Measurements from ENCODE around the gene GID8. TPM values are rescaled to one million over a fixed set of nuclear protein-coding genes. Genes with fewer than 3 reads are reported as not detected.
"Not testable (repeated sequence)": the region's sequence is repeated elsewhere in the genome, so short reads cannot be mapped to it uniquely, and the experiment has no call there.

The GID8 gene
- total RNA-seq, 1 donor from 2014 or later: 55.8 TPM

GRCh38 chr20:62920039-62920645, 17.8 kb upstream of the GID8 start:
- peak overlapping the region; percentile 67 for H3K4me3 Mint-ChIP-seq
- H3K36me3 Mint-ChIP-seq: peaks cover under 1% of the 10 kb centered on the region
- peaks cover 70% of the 10 kb centered on the region for H3K4me1 Mint-ChIP-seq (ENCODE audit: unreplicated experiment)
- H3K27me3 Mint-ChIP-seq: no peaks in the 10 kb centered on the region
- H3K27ac Mint-ChIP-seq: peak overlapping the region; percentile 57
- DNase-seq (ENCODE audit: extremely low spot score, unreplicated experiment): no peak
- H3K9me3 Mint-ChIP-seq: no peaks in the 10 kb centered on the region
- no peak for TF ChIP-seq CTCF (conservative IDR thresholded peaks at IDR 0.05)

DNA sequence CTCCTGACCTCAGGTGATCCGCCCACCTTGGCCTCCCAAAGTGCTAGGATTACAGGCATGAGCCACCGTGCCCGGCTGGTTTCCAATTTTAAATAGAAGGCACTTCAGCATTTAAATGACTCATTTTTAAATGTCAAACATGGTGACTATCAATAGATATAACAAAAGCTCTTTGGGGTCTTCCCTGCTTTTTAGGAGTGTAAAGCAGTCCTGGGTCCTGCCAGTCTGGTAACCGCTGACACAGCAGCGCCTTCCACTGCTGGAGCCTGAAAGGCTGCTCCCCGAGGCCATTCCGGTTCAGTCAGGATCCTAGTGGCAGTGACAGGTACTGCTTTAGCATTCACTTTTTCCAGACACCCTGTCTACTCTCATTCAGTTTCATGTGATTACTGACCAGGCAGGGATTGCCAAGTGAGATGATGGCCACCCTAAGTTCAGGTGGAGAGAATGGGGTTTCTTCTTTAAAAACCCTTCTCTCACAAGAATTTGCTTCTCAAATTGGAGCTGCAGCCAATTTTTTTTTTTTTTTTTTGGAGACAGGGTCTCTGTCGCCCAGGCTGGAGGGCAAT, 16.7 kb upstream of the GID8 start:
- H3K27me3 Mint-ChIP-seq: no peaks in the 10 kb centered on the region
- peaks cover 69% of the 10 kb centered on the region for H3K4me1 Mint-ChIP-seq (ENCODE audit: unreplicated experiment)
- peak overlapping the region; percentile 75 for H3K27ac Mint-ChIP-seq
- no peaks in the 10 kb centered on the region for H3K36me3 Mint-ChIP-seq
- H3K4me3 Mint-ChIP-seq: peak overlapping the region; percentile 80
- no peaks in the 10 kb centered on the region for H3K9me3 Mint-ChIP-seq
- peak; percentile 79 for TF ChIP-seq CTCF (conservative IDR thresholded peaks at IDR 0.05)
- DNase-seq (ENCODE audit: extremely low spot score, unreplicated experiment): no peak

- Mint-ChIP-seq H3K9me3 (no peaks in the 10 kb centered on the region), H3K4me3 (peak overlapping the region; percentile 34), H3K27me3 (no peaks in the 10 kb centered on the region), H3K27ac (no peak overlapping the region), H3K4me1 (ENCODE audit: unreplicated experiment) (peaks cover 61% of the 10 kb centered on the region), H3K36me3 (no peaks in the 10 kb centered on the region)
- no peak for DNase-seq (ENCODE audit: extremely low spot score, unreplicated experiment)
- no peak for TF ChIP-seq CTCF (conservative IDR thresholded peaks at IDR 0.05)
Measured at GRCh38 chr20:62922451-62922921, 15.5 kb upstream of the GID8 start.

- H3K27ac Mint-ChIP-seq; H3K27me3 Mint-ChIP-seq; H3K36me3 Mint-ChIP-seq; DNase-seq (ENCODE audit: extremely low spot score, unreplicated experiment); H3K9me3 Mint-ChIP-seq; H3K4me3 Mint-ChIP-seq: not testable (repeated sequence)
- H3K4me1 Mint-ChIP-seq (ENCODE audit: unreplicated experiment): peaks cover 60% of the 10 kb centered on the region
Measured at GRCh38 chr20:62923059-62923668, 14.8 kb upstream of the GID8 start.

DNA sequence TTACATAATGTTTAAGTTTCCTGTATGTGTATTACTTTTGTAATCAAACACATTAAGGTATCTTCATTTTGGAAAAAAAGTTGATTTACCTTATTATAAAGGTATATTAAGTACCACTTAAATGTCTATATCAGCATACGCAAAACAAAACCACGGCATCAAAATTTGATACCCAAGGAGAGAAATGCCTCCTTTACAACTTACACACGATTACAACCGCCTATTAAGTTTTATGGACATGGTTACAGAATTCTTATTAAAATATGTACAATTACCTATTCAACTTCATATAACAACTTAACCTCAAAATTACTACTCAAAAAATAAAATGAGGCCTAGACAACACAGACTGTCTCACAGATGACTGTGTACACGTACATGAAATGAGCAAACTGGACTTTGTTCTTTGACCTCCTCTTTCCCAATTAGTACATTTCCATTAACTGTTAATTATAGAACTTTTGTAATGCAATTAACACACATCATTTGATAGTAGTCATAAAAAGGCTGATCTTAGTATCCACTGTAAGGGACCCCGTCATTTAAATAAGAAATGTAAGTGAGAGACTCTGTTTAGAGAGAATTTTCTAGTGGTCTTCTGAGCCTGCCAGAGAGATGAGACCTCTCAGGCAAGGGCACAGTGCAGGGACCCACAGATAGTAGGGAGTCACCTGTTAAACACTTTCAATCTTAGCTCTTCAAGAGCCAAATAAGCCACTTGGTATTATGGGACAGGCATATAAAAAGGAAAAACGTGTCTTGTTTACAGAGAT, 14.1 kb upstream of the GID8 start:
- H3K27me3 Mint-ChIP-seq: no peaks in the 10 kb centered on the region
- peak overlapping the region; percentile 89 for H3K4me3 Mint-ChIP-seq
- no peaks in the 10 kb centered on the region for H3K9me3 Mint-ChIP-seq
- H3K27ac Mint-ChIP-seq: peak overlapping the region; percentile 89
- peaks cover 3% of the 10 kb centered on the region for H3K36me3 Mint-ChIP-seq
- no peak for TF ChIP-seq CTCF (conservative IDR thresholded peaks at IDR 0.05)
- DNase-seq (ENCODE audit: extremely low spot score, unreplicated experiment): no peak
- peaks cover 60% of the 10 kb centered on the region for H3K4me1 Mint-ChIP-seq (ENCODE audit: unreplicated experiment)
